Fibroblast of lung (primary cell): ENCODE results near the gene DNAH17.

Source experiments
- EZH2 ChIP-seq: IDR thresholded peaks from 2 replicates; pipeline ENCODE4 v1.5.1; 2012; ENCODE audit warnings: low read length, control low read depth, mild to moderate bottlenecking; ENCODE audit errors: missing control alignments
- TF ChIP-seq, protein P1 (sequence below), 2 donors: IDR thresholded peaks in 1 of 2; conservative IDR thresholded peaks in 1 of 2; 1 replicate in 1 of 2; 2 replicates in 1 of 2; pipeline ENCODE4 v1.5.1; 2011 to 2012; ENCODE audit warnings: low read length in 2 of 2, control low read depth in 1 of 2, inconsistent platforms in 1 of 2, low read depth in 1 of 2, mild to moderate bottlenecking in 1 of 2

DNA sequence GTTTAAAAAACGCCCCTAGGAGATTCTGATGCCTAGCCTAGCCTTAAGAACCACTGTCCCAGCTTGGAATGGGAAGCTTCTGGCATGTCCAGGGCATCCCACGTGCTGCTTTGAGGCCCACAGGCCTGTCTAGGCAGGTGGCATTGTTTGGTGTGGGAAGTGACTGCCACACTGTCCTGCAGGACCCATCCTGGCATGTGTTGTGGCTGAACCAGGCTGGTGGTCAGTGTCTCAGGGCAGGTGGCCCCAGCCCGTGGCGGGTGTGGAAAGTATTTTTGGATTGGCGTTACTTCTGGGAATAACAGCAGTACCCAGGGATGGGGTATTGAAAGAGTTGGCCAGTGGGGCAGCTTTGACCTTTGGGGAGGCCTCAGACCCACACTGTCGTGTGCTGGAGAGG is 170.8 kb downstream of the DNAH17 start:
- TF ChIP-seq, protein P1, sequence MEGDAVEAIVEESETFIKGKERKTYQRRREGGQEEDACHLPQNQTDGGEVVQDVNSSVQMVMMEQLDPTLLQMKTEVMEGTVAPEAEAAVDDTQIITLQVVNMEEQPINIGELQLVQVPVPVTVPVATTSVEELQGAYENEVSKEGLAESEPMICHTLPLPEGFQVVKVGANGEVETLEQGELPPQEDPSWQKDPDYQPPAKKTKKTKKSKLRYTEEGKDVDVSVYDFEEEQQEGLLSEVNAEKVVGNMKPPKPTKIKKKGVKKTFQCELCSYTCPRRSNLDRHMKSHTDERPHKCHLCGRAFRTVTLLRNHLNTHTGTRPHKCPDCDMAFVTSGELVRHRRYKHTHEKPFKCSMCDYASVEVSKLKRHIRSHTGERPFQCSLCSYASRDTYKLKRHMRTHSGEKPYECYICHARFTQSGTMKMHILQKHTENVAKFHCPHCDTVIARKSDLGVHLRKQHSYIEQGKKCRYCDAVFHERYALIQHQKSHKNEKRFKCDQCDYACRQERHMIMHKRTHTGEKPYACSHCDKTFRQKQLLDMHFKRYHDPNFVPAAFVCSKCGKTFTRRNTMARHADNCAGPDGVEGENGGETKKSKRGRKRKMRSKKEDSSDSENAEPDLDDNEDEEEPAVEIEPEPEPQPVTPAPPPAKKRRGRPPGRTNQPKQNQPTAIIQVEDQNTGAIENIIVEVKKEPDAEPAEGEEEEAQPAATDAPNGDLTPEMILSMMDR (conservative IDR thresholded peaks at IDR 0.05 in 1 of 2, IDR thresholded peaks at IDR 0.05 in 1 of 2; ENCODE audit: low read depth in 1 of 2, low read length in 2 of 2) = no peak
- no peak for TF ChIP-seq EZH2
